NT2/D1 (cell line): ENCODE results near the gene LOXHD1.
A peak's percentile ranks its signal among the peaks of the same experiment; 100 is the strongest.

Experiments used
- DNase-seq: peaks from one replicate; pipeline ENCODE4 v3.0.0-alpha.2; 2011; ENCODE audit warnings: low read depth, low spot score
- H3K27me3 ChIP-seq: 2 replicates; pipeline ENCODE4 v1.6.0; 2011; ENCODE audit warnings: mild to moderate bottlenecking; ENCODE audit not compliant: insufficient read length, insufficient read depth
- H3K36me3 ChIP-seq: 2 replicates; pipeline ENCODE4 v1.6.1; 2011; ENCODE audit warnings: mild to moderate bottlenecking, low read length, mixed read lengths; ENCODE audit not compliant: insufficient read depth, insufficient read length
- H3K4me1 ChIP-seq: 2 replicates; pipeline ENCODE4 v1.5.1; 2011; ENCODE audit not compliant: insufficient read depth, insufficient read length
- H3K4me3 ChIP-seq: 2 replicates; pipeline ENCODE4 v1.5.1; 2011; ENCODE audit warnings: low read depth; ENCODE audit not compliant: insufficient read length
- H3K9ac ChIP-seq: 2 replicates; pipeline ENCODE4 v1.6.0; 2011; ENCODE audit warnings: low read depth; ENCODE audit not compliant: insufficient read length
- H3K9me3 ChIP-seq: 2 replicates; pipeline ENCODE4 v1.5.1; 2011; ENCODE audit warnings: mild to moderate bottlenecking, low read length; ENCODE audit not compliant: insufficient read depth
- SUZ12 ChIP-seq: IDR thresholded peaks from 2 replicates; pipeline ENCODE4 v1.6.1; 2011; ENCODE audit not compliant: insufficient read length, insufficient read depth; ENCODE audit errors: extremely low read depth
- YY1 ChIP-seq: IDR thresholded peaks from 2 replicates; pipeline ENCODE4 v1.6.1; 2011; ENCODE audit not compliant: insufficient read length, insufficient read depth
- ZNF274 ChIP-seq: IDR thresholded peaks from 2 replicates; pipeline ENCODE4 v1.6.1; 2011; ENCODE audit warnings: mild to moderate bottlenecking, low read depth, low read length

The LOXHD1 gene

GRCh38 chr18:46469186-46469915 is 187.7 kb downstream of the LOXHD1 start:
- Histone ChIP-seq H3K9me3 (no peaks in the 10 kb centered on the region), H3K36me3 (no peaks in the 10 kb centered on the region), H3K9ac (peak overlapping the region; percentile 53), H3K27me3 (no peaks in the 10 kb centered on the region), H3K4me3 (no peak overlapping the region), H3K4me1 (peaks cover 15% of the 10 kb centered on the region)
- TF ChIP-seq YY1 = no peak
- TF ChIP-seq SUZ12 = no peak
- no peak for TF ChIP-seq ZNF274
- DNase-seq = no peak

DNA sequence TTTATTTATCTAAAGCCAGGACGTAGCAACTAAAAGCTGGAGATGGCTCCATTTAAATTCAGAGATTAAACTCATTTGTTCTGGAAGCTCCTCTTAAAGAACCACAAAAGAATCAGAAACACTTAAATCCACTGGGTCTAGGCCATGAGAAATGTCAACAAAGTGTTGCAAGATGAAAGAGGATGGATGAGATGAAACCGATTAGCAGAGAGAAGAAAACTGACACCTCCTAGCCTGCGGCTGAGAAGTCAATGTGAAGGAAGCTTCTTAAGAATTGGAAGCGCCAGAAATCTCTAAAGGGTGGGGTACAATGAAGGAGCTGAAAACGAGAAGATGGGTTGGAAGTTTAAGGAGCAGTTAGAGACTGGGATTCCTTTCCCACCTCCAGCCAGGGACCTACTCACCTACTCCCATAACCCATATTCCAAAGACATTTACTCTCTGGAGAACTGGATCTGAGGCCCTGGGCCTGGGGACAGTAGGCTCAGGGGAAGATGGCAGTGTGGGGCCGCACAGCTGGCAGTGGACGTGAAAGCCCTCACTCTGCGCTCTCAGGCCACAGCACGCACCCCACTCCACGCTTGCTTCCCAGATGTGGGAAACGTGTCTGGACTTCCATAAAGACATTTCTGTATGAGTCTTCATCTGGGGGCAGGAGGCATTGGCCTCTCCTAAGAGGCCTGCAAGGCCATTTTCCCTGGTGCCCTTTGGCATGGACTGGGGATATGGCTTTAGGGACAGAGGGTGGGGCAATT is 188.4 kb downstream of the LOXHD1 start:
- no peaks in the 10 kb centered on the region for H3K9me3 ChIP-seq
- no peaks in the 10 kb centered on the region for H3K36me3 ChIP-seq
- no peak overlapping the region for H3K4me3 ChIP-seq
- no peaks in the 10 kb centered on the region for H3K27me3 ChIP-seq
- peaks cover 15% of the 10 kb centered on the region for H3K4me1 ChIP-seq
- H3K9ac ChIP-seq = no peak overlapping the region
- TF ChIP-seq ZNF274 (no peak), SUZ12 (no peak), YY1 (no peak)
- DNase-seq = no peak

DNA sequence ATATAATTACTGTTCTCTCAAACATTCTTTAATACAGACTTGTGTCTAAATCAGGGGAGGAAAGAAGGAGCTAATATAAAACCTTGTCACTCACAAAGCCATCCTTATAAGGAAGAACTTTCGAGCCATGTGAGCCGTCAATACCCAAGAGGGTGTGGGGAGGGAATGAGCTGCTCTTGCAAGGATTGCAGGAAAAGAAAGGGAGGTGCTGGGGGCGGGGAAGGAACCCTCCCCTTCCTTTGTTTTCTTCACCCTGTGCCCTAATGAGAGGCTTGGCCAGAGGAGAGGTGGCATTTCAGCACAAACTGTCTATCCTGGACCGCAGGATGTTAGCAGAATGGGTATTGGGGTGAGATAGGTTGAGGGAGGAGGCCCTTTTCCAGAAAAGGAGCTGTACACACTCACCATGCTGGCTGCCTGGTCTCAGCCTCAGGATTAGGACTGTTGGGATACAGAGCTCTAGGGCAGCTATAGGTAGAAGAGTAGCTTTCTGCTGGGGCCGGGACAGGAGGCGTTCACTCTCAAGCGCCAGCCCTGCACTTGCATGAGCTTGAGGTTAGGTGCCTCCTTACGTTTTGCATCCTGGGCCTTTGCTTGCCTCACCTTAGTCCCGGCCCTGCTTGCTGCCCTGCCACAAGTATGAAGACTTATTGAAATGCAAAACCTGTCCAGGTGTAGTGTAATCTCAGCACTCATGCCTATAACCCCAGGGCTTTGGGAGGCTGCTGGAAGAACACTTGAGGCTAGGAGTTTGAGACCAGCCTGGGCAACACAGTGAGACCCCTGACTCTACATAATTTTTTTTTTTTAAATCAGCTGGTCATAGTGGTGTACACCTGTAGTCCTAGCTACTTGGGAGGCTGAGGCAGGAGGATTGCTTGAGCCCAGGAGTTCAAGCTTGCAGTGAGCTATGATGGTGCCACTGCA is 190.5 kb downstream of the LOXHD1 start:
- Histone ChIP-seq H3K9me3 (no peaks in the 10 kb centered on the region), H3K36me3 (no peaks in the 10 kb centered on the region), H3K4me1 (peaks cover 15% of the 10 kb centered on the region), H3K4me3 (no peak overlapping the region), H3K9ac (peak overlapping the region; percentile 27), H3K27me3 (no peaks in the 10 kb centered on the region)
- peak; percentile 61 for DNase-seq
- TF ChIP-seq SUZ12 (no peak), YY1 (no peak), ZNF274 (no peak)

DNA sequence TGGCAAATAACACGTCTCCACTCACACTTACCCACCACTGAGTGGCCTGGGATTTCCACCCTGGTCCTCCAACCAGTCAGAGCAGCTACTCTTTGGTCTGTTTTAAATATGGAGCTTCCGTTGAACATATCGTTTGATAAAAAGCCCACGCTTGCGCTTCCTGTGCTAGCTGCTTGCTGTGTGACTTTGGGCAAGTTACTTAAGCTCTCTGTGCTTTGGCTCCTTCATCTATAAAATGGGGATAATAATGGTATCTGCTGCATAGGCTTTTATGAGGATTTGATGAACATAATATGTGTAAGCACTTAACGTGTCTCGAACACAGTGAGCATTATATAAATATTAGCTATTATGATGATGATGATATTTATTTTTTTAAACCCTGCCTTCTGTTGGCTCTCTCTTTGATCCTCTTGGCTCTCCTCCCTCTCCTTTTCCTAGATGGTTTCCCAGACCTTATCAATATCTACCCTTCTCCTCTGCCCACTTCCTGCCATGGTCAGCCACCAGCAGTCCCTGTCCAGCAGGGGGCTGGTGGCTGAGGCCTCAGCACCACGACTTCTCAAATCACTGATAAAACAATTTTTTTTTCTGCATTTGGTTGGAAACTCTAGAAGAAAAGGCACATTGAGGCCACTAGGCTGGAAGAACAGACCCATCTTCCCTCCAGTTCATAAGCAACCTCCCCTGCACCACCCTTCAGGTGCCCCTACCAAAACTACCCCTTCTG is 191.9 kb downstream of the LOXHD1 start:
- TF ChIP-seq YY1 (no peak), SUZ12 (no peak), ZNF274 (no peak)
- no peak for DNase-seq
- no peak overlapping the region for H3K4me3 ChIP-seq
- no peak overlapping the region for H3K9ac ChIP-seq
- H3K36me3 ChIP-seq = no peaks in the 10 kb centered on the region
- H3K9me3 ChIP-seq = no peaks in the 10 kb centered on the region
- no peaks in the 10 kb centered on the region for H3K27me3 ChIP-seq
- peaks cover 14% of the 10 kb centered on the region for H3K4me1 ChIP-seq

- no peak for TF ChIP-seq ZNF274
- no peak for TF ChIP-seq YY1
- no peak for TF ChIP-seq SUZ12
- Histone ChIP-seq H3K36me3 (no peaks in the 10 kb centered on the region), H3K27me3 (no peaks in the 10 kb centered on the region), H3K4me3 (no peak overlapping the region), H3K9ac (no peak overlapping the region), H3K4me1 (peaks cover 3% of the 10 kb centered on the region), H3K9me3 (no peaks in the 10 kb centered on the region)
- no peak for DNase-seq
Measured at GRCh38 chr18:46462523-46462922, 194.5 kb downstream of the LOXHD1 start.

- H3K4me3 ChIP-seq = no peak overlapping the region
- no peaks in the 10 kb centered on the region for H3K27me3 ChIP-seq
- peaks cover 3% of the 10 kb centered on the region for H3K4me1 ChIP-seq
- no peaks in the 10 kb centered on the region for H3K36me3 ChIP-seq
- no peak for TF ChIP-seq SUZ12
- no peak for TF ChIP-seq YY1
- no peak for TF ChIP-seq ZNF274
- DNase-seq = no peak
- no peak overlapping the region for H3K9ac ChIP-seq
- no peaks in the 10 kb centered on the region for H3K9me3 ChIP-seq
Measured at GRCh38 chr18:46461993-46462392, 195.0 kb downstream of the LOXHD1 start.

DNA sequence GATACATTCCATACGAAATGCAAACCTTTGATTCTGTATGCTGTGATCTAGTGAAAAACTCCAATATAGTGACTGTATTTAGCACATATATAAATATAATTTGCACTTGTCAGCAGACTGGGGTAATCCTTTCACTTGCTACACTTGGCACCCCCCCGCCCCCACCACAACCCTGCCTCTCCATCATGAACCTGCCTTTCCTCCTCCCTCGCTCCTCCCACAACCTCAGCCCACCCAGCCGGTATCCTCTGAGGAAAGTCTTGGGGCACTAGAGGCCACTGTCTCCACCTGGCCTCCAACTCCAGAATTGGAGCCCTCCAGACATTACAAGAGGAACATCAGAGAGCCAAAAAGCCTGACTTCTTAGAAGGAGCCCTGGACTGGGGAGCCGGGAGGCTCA is 196.3 kb downstream of the LOXHD1 start:
- no peak overlapping the region for H3K4me3 ChIP-seq
- TF ChIP-seq SUZ12 = no peak
- TF ChIP-seq YY1 = no peak
- TF ChIP-seq ZNF274 = no peak
- H3K36me3 ChIP-seq = no peaks in the 10 kb centered on the region
- DNase-seq = no peak
- no peaks in the 10 kb centered on the region for H3K27me3 ChIP-seq
- peaks cover 1% of the 10 kb centered on the region for H3K4me1 ChIP-seq
- H3K9me3 ChIP-seq = no peaks in the 10 kb centered on the region; the same call in 1 of the 2 replicates
- no peak overlapping the region for H3K9ac ChIP-seq
